Endothelial cell (in vitro differentiated cells): ENCODE results near the gene HIRIP3. TPM values are rescaled to one million over a fixed set of nuclear protein-coding genes. Genes with fewer than 3 reads are reported as not detected.

ENCODE experiments used
- DNase-seq: peaks from one replicate; pipeline ENCODE4 v3.0.0; 2021; ENCODE audit warnings: low spot score
- H3K27ac Mint-ChIP-seq: one replicate; pipeline ENCODE4 v1.8.0; 2021; ENCODE audit warnings: mixed read lengths, inconsistent platforms; ENCODE audit not compliant: unreplicated experiment
- H3K27me3 Mint-ChIP-seq: one replicate; pipeline ENCODE4 v1.8.0; 2021; ENCODE audit warnings: mild to moderate bottlenecking, moderate library complexity, mixed read lengths, inconsistent platforms; ENCODE audit not compliant: unreplicated experiment
- H3K36me3 Mint-ChIP-seq: one replicate; pipeline ENCODE4 v1.8.0; 2021; ENCODE audit warnings: mild to moderate bottlenecking, low read depth, mixed read lengths, inconsistent platforms; ENCODE audit not compliant: unreplicated experiment
- H3K4me1 Mint-ChIP-seq: one replicate; pipeline ENCODE4 v1.8.0; 2021; ENCODE audit warnings: mild to moderate bottlenecking, mixed read lengths, inconsistent platforms; ENCODE audit not compliant: unreplicated experiment
- H3K4me3 Mint-ChIP-seq: one replicate; pipeline ENCODE4 v1.8.0; 2021; ENCODE audit warnings: mild to moderate bottlenecking, mixed read lengths, inconsistent platforms; ENCODE audit not compliant: unreplicated experiment
- H3K9me3 Mint-ChIP-seq: one replicate; pipeline ENCODE4 v1.8.0; 2021; ENCODE audit warnings: mixed read lengths, inconsistent platforms; ENCODE audit not compliant: unreplicated experiment
- total RNA-seq: library from RNA; stranded (reverse); fragmentation: NEBNext Ultra II Directional; extraction: Animal tissue kit (Norgen Biotek cat#: 25700); gene quantifications from one replicate; pipeline ENCODE4 v1.2.1, GENCODE V29; 2021; ENCODE audit not compliant: unreplicated experiment
- TF ChIP-seq, protein P1 (sequence below): fragments of 200-600 bp; sonication (generic); IDR thresholded peaks from one replicate; pipeline ENCODE4 v1.5.0; 2021; ENCODE audit warnings: antibody characterized with exemption; ENCODE audit not compliant: unreplicated experiment

Gene HIRIP3
- total RNA-seq, 1 donor from 2014 or later: 5.2 TPM

DNA sequence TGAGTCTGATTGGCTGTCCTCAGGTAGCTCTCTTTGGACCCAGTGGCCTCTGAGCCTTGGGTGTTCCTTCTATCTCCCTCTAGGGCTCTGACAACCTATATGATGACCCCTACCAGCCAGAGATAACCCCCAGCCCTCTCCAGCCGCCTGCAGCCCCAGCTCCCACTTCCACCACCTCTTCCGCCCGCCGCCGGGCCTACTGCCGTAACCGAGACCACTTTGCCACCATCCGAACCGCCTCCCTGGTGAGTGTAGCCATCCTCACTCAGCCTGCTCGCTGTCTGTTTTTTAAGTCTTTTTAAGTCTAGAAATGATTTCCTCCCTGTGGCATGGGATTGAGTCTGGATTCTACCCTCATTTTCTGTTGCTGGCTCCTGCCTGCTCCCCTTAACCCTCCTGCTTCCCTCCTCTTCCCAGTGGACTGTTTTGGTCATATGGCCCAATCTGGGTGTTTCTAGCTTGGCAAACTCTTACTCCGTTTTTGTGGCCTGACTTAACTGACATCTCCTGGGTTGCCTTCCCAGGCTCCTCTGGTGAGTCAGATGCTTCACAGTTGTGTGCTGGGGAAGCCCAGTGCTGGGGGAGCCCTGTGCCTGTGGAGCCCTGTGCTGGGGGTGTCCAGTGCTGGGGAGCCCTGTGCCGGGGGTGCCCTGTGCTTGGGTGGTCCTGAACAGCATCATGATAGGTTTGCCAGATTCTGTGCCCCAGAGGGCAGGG, 11.8 kb downstream of the HIRIP3 start:
- Mint-ChIP-seq H3K27ac (peak overlapping the region; percentile 26), H3K9me3 (no peaks in the 10 kb centered on the region), H3K36me3 (peaks cover 73% of the 10 kb centered on the region), H3K4me3 (peak overlapping the region; percentile 76), H3K4me1 (peaks cover 55% of the 10 kb centered on the region), H3K27me3 (peaks cover 21% of the 10 kb centered on the region)
- DNase-seq: no peak
- TF ChIP-seq, protein P1, sequence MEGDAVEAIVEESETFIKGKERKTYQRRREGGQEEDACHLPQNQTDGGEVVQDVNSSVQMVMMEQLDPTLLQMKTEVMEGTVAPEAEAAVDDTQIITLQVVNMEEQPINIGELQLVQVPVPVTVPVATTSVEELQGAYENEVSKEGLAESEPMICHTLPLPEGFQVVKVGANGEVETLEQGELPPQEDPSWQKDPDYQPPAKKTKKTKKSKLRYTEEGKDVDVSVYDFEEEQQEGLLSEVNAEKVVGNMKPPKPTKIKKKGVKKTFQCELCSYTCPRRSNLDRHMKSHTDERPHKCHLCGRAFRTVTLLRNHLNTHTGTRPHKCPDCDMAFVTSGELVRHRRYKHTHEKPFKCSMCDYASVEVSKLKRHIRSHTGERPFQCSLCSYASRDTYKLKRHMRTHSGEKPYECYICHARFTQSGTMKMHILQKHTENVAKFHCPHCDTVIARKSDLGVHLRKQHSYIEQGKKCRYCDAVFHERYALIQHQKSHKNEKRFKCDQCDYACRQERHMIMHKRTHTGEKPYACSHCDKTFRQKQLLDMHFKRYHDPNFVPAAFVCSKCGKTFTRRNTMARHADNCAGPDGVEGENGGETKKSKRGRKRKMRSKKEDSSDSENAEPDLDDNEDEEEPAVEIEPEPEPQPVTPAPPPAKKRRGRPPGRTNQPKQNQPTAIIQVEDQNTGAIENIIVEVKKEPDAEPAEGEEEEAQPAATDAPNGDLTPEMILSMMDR: no peak

DNA sequence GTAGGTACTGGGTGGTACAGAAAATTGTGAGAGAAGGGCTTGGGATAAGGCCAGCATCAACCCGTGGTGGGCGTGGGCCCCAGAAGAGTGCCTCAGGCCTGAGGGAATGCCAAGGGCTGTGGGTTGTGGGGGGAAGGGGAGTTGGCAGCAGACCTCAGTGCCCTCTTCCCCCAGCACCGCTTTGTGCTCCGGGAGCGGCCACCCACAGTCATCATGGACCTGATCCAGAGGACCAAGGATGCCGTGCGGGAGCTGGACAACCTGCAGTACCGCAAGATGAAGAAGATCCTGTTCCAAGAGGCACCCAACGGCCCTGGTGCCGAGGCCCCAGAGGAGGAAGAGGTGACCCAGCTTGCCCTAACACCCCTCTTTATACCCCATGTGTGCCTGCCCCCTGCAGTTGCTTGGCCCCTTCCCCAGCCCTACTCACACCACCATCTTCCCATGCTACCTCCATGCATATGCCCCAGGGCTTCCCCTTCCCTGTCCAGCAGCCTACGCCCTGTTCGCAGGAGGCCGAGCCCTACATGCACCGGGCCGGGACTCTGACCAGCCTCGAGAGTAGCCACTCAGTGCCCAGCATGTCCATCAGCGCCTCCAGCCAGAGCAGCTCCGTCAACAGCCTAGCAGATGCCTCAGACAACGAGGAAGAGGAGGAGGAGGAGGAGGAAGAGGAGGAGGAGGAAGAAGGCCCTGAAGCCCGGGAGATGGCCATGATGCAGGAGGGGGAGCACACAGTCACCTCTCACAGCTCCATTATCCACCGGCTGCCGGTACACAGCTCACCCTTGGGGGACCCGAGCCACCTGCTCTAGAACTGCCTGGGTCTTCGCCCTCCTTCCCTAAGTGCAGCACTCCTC, 12.6 kb downstream of the HIRIP3 start:
- H3K36me3 Mint-ChIP-seq: peaks cover 74% of the 10 kb centered on the region
- H3K27ac Mint-ChIP-seq: peak overlapping the region; percentile 67
- H3K9me3 Mint-ChIP-seq: no peaks in the 10 kb centered on the region
- TF ChIP-seq, protein P1: no peak
- peak overlapping the region; percentile 76 for H3K4me3 Mint-ChIP-seq
- H3K27me3 Mint-ChIP-seq: peaks cover 15% of the 10 kb centered on the region
- peaks cover 55% of the 10 kb centered on the region for H3K4me1 Mint-ChIP-seq
- no peak for DNase-seq

DNA sequence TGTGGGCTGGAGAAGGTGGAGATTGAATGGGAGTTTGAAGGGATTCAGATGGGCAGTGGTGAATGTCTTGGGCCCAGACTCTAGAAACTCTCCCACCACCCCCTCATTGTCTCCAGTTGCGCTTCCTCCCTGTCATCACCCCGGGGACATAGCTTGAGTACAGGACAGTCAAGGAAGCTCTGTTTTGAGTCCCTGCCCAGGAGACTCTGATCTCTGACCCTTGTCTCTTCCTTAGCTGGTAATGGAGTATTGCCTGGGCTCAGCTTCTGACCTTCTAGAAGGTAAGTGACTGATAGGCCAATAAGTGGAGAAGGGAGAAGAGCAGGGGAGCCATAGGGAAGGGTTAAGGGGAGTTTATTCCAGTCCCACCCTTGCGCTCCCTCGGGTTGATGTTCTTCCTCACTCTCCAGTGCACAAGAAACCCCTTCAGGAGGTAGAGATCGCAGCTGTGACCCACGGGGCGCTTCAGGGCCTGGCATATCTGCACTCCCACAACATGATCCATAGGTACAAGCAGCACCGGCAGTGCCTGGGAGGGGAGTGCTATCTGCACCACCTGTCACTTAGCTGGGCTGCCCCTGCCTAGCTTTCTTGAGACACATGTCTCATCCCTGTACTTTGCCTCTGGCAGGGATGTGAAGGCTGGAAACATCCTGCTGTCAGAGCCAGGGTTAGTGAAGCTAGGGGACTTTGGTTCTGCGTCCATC, 16.7 kb downstream of the HIRIP3 start:
- peaks cover 58% of the 10 kb centered on the region for H3K36me3 Mint-ChIP-seq
- peaks cover 72% of the 10 kb centered on the region for H3K4me1 Mint-ChIP-seq
- peak overlapping the region; percentile 96 for H3K4me3 Mint-ChIP-seq
- peak overlapping the region; percentile 99 for H3K27ac Mint-ChIP-seq
- H3K9me3 Mint-ChIP-seq: no peaks in the 10 kb centered on the region
- TF ChIP-seq, protein P1: no peak
- H3K27me3 Mint-ChIP-seq: peaks cover 26% of the 10 kb centered on the region
- no peak for DNase-seq

DNA sequence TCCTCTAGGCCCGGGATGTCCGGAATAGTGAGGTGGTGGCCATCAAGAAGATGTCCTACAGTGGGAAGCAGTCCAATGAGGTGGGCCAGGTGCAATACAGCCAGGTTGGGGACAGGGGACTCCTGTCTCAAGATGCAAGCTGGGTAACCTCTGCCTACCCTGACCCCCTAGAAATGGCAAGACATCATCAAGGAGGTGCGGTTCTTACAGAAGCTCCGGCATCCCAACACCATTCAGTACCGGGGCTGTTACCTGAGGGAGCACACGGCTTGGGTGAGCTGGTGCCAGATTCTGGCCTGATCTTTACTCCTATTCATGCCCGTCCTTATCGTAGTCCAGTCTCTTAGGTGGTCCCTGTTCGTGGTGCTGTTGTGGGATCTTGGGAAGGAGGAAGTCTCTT, 17.3 kb downstream of the HIRIP3 start:
- DNase-seq: no peak
- Mint-ChIP-seq H3K27ac (peak overlapping the region; percentile 99), H3K4me1 (peaks cover 69% of the 10 kb centered on the region), H3K36me3 (peaks cover 56% of the 10 kb centered on the region), H3K9me3 (no peaks in the 10 kb centered on the region), H3K4me3 (peak overlapping the region; percentile 96), H3K27me3 (peaks cover 26% of the 10 kb centered on the region)
- TF ChIP-seq, protein P1: no peak
